PFSK-1 (cell line): ENCODE results near the gene PDE4B.

Experiments
- POLR2AphosphoS5 ChIP-seq: IDR thresholded peaks from 2 replicates; pipeline ENCODE4 v1.6.1; 2012; ENCODE audit warnings: low read depth, mild to moderate bottlenecking, control low read depth, low read length, moderate library complexity
- REST ChIP-seq, 2 experiments: IDR thresholded peaks; 2 replicates each; pipeline versions ENCODE4 v1.6.1 to v1.8.0; 2011 to 2012; ENCODE audit warnings: low read depth in 2 of 2, low read length in 2 of 2, control low read depth in 1 of 2, inconsistent platforms in 1 of 2, mild to moderate bottlenecking in 1 of 2, moderate library complexity in 1 of 2; ENCODE audit not compliant: insufficient read depth in 1 of 2

- TF ChIP-seq POLR2AphosphoS5 (no peak), REST (IDR thresholded peaks at IDR 0.05; ENCODE audit: insufficient read depth in 1 of 2, low read depth in 2 of 2, low read length in 2 of 2) (no peak)
Observed at GRCh38 chr1:65897485-65897884, 104.8 kb downstream of the PDE4B start.
